Measurements from ENCODE around the gene CRIP1.

The CRIP1 gene

DNA sequence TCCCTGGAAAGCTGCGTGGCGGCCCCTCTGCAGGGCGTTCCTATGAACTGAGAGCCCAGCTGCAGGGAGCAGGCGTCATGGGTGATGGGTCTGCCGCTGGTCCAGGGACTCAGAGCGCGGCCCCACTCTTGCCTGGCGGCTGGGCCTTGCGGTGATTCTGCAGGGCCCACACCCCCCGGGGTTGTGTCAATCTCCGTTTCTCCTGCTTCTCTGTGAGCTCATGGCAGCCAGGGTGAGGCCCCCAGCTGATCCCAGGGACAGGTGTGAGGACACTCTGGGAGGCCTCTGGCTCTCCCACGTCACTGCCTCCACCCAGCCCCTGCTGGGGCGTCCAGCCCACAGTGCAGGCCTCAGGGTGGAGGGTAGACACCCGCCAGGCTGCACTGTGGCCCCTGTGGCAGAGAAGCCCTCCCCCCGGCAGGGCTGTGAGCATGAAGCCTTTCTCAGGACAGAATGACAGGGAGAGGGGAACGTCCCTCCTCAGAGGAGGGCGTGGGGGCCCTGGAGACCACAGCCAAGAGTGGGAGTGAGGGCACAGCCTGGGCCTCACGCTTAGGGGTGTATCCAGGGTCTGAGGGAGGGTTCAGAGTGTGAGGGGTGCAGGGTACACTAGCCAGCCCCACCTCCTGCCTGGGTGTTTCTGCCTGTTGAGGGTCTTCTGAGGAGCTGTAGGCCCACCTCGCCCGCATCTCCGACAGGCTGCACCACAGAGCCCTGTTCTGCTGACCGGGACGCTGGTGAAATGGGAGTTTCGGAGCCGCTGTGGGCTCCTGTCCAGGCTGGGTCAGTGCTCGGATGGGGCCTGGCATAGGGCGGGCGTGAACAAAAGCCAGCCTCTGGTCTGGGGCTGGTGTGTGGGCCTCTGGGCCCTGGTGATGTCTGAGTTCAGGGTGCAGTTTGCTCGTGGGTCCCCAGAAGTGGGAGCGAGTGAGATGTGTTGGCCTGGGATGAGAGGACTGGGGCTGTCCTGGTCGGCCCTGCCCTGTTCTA is 38.7 kb upstream of the CRIP1 start:
- DNase-seq (ENCODE audit: insufficient read length, low spot score) (no peak), FAIRE-seq (no peak)
- TF ChIP-seq, protein P1, sequence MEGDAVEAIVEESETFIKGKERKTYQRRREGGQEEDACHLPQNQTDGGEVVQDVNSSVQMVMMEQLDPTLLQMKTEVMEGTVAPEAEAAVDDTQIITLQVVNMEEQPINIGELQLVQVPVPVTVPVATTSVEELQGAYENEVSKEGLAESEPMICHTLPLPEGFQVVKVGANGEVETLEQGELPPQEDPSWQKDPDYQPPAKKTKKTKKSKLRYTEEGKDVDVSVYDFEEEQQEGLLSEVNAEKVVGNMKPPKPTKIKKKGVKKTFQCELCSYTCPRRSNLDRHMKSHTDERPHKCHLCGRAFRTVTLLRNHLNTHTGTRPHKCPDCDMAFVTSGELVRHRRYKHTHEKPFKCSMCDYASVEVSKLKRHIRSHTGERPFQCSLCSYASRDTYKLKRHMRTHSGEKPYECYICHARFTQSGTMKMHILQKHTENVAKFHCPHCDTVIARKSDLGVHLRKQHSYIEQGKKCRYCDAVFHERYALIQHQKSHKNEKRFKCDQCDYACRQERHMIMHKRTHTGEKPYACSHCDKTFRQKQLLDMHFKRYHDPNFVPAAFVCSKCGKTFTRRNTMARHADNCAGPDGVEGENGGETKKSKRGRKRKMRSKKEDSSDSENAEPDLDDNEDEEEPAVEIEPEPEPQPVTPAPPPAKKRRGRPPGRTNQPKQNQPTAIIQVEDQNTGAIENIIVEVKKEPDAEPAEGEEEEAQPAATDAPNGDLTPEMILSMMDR (IDR thresholded peaks at IDR 0.05; ENCODE audit: insufficient read depth, missing control alignments) = no peak

GRCh38 chr14:105448706-105449111 is 38.0 kb upstream of the CRIP1 start:
- TF ChIP-seq, protein P1 (IDR thresholded peaks at IDR 0.05; ENCODE audit: insufficient read depth, missing control alignments) = peak; percentile 58
- DNase-seq (ENCODE audit: insufficient read length, low spot score) (peak; percentile 83), FAIRE-seq (no peak)

- DNase-seq (ENCODE audit: insufficient read length, low spot score) (no peak), FAIRE-seq (no peak)
- TF ChIP-seq, protein P1 (IDR thresholded peaks at IDR 0.05; ENCODE audit: insufficient read depth, missing control alignments) = no peak
Measured at GRCh38 chr14:105449276-105450122, 37.2 kb upstream of the CRIP1 start.

DNA sequence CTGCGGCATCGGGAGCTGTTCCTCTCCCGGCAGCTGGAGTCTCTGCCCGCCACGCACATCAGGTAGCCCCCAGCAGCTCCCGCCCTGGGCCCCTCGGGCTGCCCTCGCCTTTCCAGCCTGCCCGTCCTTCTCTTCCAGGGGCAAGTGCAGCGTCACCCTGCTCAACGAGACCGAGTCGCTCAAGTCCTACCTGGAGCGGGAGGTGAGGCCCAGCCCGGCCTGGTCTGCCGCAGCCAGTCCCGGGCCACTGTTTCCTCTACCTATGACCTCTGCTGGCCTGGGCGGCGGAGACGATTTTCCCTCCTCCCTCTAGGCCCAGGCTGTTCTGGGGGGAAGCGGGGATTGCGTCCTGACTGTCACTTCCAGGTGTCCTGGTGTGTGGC is 36.6 kb upstream of the CRIP1 start:
- TF ChIP-seq, protein P1 (IDR thresholded peaks at IDR 0.05; ENCODE audit: insufficient read depth, missing control alignments) = no peak
- no peak for DNase-seq (ENCODE audit: insufficient read length, low spot score)
- FAIRE-seq = no peak

- DNase-seq (ENCODE audit: insufficient read length, low spot score) (no peak), FAIRE-seq (no peak)
- TF ChIP-seq, protein P1 (IDR thresholded peaks at IDR 0.05; ENCODE audit: insufficient read depth, missing control alignments) = no peak
Measured at GRCh38 chr14:105450864-105451720, 35.6 kb upstream of the CRIP1 start.

- FAIRE-seq (no peak), DNase-seq (ENCODE audit: insufficient read length, low spot score) (no peak)
- TF ChIP-seq, protein P1 (IDR thresholded peaks at IDR 0.05; ENCODE audit: insufficient read depth, missing control alignments) = no peak
Measured at GRCh38 chr14:105452963-105453362, 33.7 kb upstream of the CRIP1 start.

Measured in D721Med (cell line).